Measurements from ENCODE around the gene NHLRC2.

The NHLRC2 gene

GRCh38 chr10:113857210-113857609 is 2.7 kb downstream of the NHLRC2 start:
- in situ Hi-C loops (cut with HindIII; ENCODE audit: low pct_ligation_motif_present, low pct_unique_long_range_greater_than_20kb, low sequenced_read_pairs) = no loop called here
- no peak for DNase-seq

GRCh38 chr10:113858541-113858940 is 4.1 kb downstream of the NHLRC2 start:
- no peak for DNase-seq
- in situ Hi-C loops (cut with HindIII; ENCODE audit: low pct_ligation_motif_present, low pct_unique_long_range_greater_than_20kb, low sequenced_read_pairs) = no loop called here

- in situ Hi-C loops (cut with HindIII; ENCODE audit: low pct_ligation_motif_present, low pct_unique_long_range_greater_than_20kb, low sequenced_read_pairs) = no loop called here
- DNase-seq = no peak
Measured at GRCh38 chr10:113859261-113859660, 4.8 kb downstream of the NHLRC2 start.

GRCh38 chr10:113865901-113866300 is 11.4 kb downstream of the NHLRC2 start:
- no peak for DNase-seq
- in situ Hi-C loops (cut with HindIII; ENCODE audit: low pct_ligation_motif_present, low pct_unique_long_range_greater_than_20kb, low sequenced_read_pairs) = no loop called here

GRCh38 chr10:113866551-113867394 is 12.3 kb downstream of the NHLRC2 start:
- in situ Hi-C loops (cut with HindIII; ENCODE audit: low pct_ligation_motif_present, low pct_unique_long_range_greater_than_20kb, low sequenced_read_pairs) = no loop called here
- no peak for DNase-seq

- in situ Hi-C loops (cut with HindIII; ENCODE audit: low pct_ligation_motif_present, low pct_unique_long_range_greater_than_20kb, low sequenced_read_pairs) = no loop called here
- no peak for DNase-seq
Measured at GRCh38 chr10:113867904-113868303, 13.4 kb downstream of the NHLRC2 start.

- no peak for DNase-seq
- in situ Hi-C loops (cut with HindIII; ENCODE audit: low pct_ligation_motif_present, low pct_unique_long_range_greater_than_20kb, low sequenced_read_pairs) = no loop called here
Measured at GRCh38 chr10:113869789-113870188, 15.3 kb downstream of the NHLRC2 start.

- in situ Hi-C loops (cut with HindIII; ENCODE audit: low pct_ligation_motif_present, low pct_unique_long_range_greater_than_20kb, low sequenced_read_pairs) = no loop called here
- DNase-seq = no peak
Measured at GRCh38 chr10:113872139-113873030, 17.9 kb downstream of the NHLRC2 start.

GRCh38 chr10:113875212-113875611 is 20.8 kb downstream of the NHLRC2 start:
- in situ Hi-C loops (cut with HindIII; ENCODE audit: low pct_ligation_motif_present, low pct_unique_long_range_greater_than_20kb, low sequenced_read_pairs) = no loop called here
- no peak for DNase-seq

- in situ Hi-C loops (cut with HindIII; ENCODE audit: low pct_ligation_motif_present, low pct_unique_long_range_greater_than_20kb, low sequenced_read_pairs) = no loop called here
- no peak for DNase-seq
Measured at GRCh38 chr10:113876461-113876860, 22.0 kb downstream of the NHLRC2 start.

- in situ Hi-C loops (cut with HindIII; ENCODE audit: low pct_ligation_motif_present, low pct_unique_long_range_greater_than_20kb, low sequenced_read_pairs) = no loop called here
- no peak for DNase-seq
Measured at GRCh38 chr10:113879691-113880090, 25.2 kb downstream of the NHLRC2 start.

GRCh38 chr10:113880236-113880635 is 25.8 kb downstream of the NHLRC2 start:
- DNase-seq = peak; percentile 77

GRCh38 chr10:113882240-113882639 is 27.8 kb downstream of the NHLRC2 start:
- in situ Hi-C loops (cut with HindIII; ENCODE audit: low pct_ligation_motif_present, low pct_unique_long_range_greater_than_20kb, low sequenced_read_pairs) = no loop called here
- DNase-seq = no peak

More at GRCh38 chr10:113880236-113880635, 25.8 kb downstream of the NHLRC2 start:
- in situ Hi-C loops (cut with HindIII; ENCODE audit: low pct_ligation_motif_present, low pct_unique_long_range_greater_than_20kb, low sequenced_read_pairs) = no loop called here

GRCh38 chr10:113889911-113890310 is 35.5 kb downstream of the NHLRC2 start:
- in situ Hi-C loops (cut with HindIII; ENCODE audit: low pct_ligation_motif_present, low pct_unique_long_range_greater_than_20kb, low sequenced_read_pairs) = no loop called here
- DNase-seq = no peak

GRCh38 chr10:113890769-113891168 is 36.3 kb downstream of the NHLRC2 start:
- no peak for DNase-seq
- in situ Hi-C loops (cut with HindIII; ENCODE audit: low pct_ligation_motif_present, low pct_unique_long_range_greater_than_20kb, low sequenced_read_pairs) = no loop called here

- in situ Hi-C loops (cut with HindIII; ENCODE audit: low pct_ligation_motif_present, low pct_unique_long_range_greater_than_20kb, low sequenced_read_pairs) = no loop called here
Measured at GRCh38 chr10:113891476-113891875, 37.0 kb downstream of the NHLRC2 start.

GRCh38 chr10:113893570-113893969 is 39.1 kb downstream of the NHLRC2 start:
- no peak for DNase-seq
- in situ Hi-C loops (cut with HindIII; ENCODE audit: low pct_ligation_motif_present, low pct_unique_long_range_greater_than_20kb, low sequenced_read_pairs) = no loop called here

More at GRCh38 chr10:113891476-113891875, 37.0 kb downstream of the NHLRC2 start:
- DNase-seq = no peak

GRCh38 chr10:113894581-113894980 is 40.1 kb downstream of the NHLRC2 start:
- no peak for DNase-seq

GRCh38 chr10:113895018-113895417 is 40.6 kb downstream of the NHLRC2 start:
- no peak for DNase-seq
- in situ Hi-C loops (cut with HindIII; ENCODE audit: low pct_ligation_motif_present, low pct_unique_long_range_greater_than_20kb, low sequenced_read_pairs) = no loop called here

More at GRCh38 chr10:113894581-113894980, 40.1 kb downstream of the NHLRC2 start:
- in situ Hi-C loops (cut with HindIII; ENCODE audit: low pct_ligation_motif_present, low pct_unique_long_range_greater_than_20kb, low sequenced_read_pairs) = no loop called here
